GM12873 (cell line): ENCODE data around the gene FRMD4B.

Experiments used
- CTCF ChIP-seq: IDR thresholded peaks from 2 replicates; pipeline ENCODE4 v1.5.1; 2012; ENCODE audit warnings: low read depth, mild to moderate bottlenecking, moderate library complexity, low read length, control low read depth; ENCODE audit not compliant: insufficient read depth; ENCODE audit errors: missing control alignments

Gene FRMD4B

GRCh38 chr3:69236812-69237707 lies 148.8 kb downstream of the FRMD4B start:
- no peak for TF ChIP-seq CTCF

- TF ChIP-seq CTCF = no peak
Measured at GRCh38 chr3:69235882-69236281, 150.0 kb downstream of the FRMD4B start.

GRCh38 chr3:69232482-69232881 lies 153.4 kb downstream of the FRMD4B start:
- no peak for TF ChIP-seq CTCF

- TF ChIP-seq CTCF = no peak
Measured at GRCh38 chr3:69231929-69232440, 153.9 kb downstream of the FRMD4B start.

- no peak for TF ChIP-seq CTCF
Measured at GRCh38 chr3:69226071-69226470, 159.8 kb downstream of the FRMD4B start.

GRCh38 chr3:69219101-69219708 lies 166.7 kb downstream of the FRMD4B start:
- TF ChIP-seq CTCF = no peak

- TF ChIP-seq CTCF = no peak
Measured at GRCh38 chr3:69218079-69218478, 167.8 kb downstream of the FRMD4B start.
